Endothelial cell of umbilical vein (primary cell): Measurements from ENCODE around the gene AGFG2. TPM values are rescaled to one million over a fixed set of nuclear protein-coding genes. Genes with fewer than 3 reads are reported as not detected.

Experiments used
- BruUV-seq: library from RNA; stranded (reverse); fragments of 400-500 nt; replicated peaks from 2 replicates; lab custom pipeline; 2021; lab: Mats Ljungman, UMichigan
- CTCF ChIA-PET: fragments of 300-600, 350-600 bp; sonication (Branson Sonifier 250); formaldehyde crosslinking; loops from one replicate; lab custom pipeline; 2021; ENCODE audit warnings: antibody characterized with exemption, inconsistent platforms; lab: Charles Lee
- POLR2A ChIA-PET: fragments of 300-600, 350-600 bp; sonication (Branson Sonifier 250); formaldehyde crosslinking; loops from one replicate; lab custom pipeline; 2021; ENCODE audit warnings: antibody characterized with exemption, inconsistent platforms; lab: Charles Lee
- DNase-seq: peaks from one replicate; pipeline ENCODE4 v3.0.0-alpha.2; 2011; ENCODE audit warnings: low read depth, low spot score
- FAIRE-seq: peaks from 2 replicates; lab custom pipeline; 2011; peaks lifted over from hg19 to GRCh38; lab: Jason Lieb, UNC
- H2AFZ ChIP-seq: 2 replicates; pipeline ENCODE4 v1.6.0; 2012; ENCODE audit warnings: low read depth, low read length, control low read depth, inconsistent platforms
- H3K27ac ChIP-seq: 2 replicates; pipeline ENCODE4 v1.5.1; 2011; ENCODE audit warnings: low read depth, mild to moderate bottlenecking, control low read depth, low read length, moderate library complexity; ENCODE audit not compliant: insufficient read depth
- H3K27me3 ChIP-seq, 2 experiments: 2 replicates each; pipeline versions ENCODE4 v1.6.0 to v1.6.1; 2011; ENCODE audit warnings: low read length in 2 of 2, mixed read lengths in 1 of 2; ENCODE audit not compliant: control insufficient read depth in 2 of 2, insufficient read depth in 2 of 2
- H3K36me3 ChIP-seq, 2 experiments: 2 replicates in 1 of 2; 3 replicates in 1 of 2; pipeline ENCODE4 v1.5.1; 2011; ENCODE audit warnings: low read length in 2 of 2, mild to moderate bottlenecking in 1 of 2, moderate library complexity in 1 of 2; ENCODE audit not compliant: control insufficient read depth in 2 of 2, insufficient read depth in 2 of 2; ENCODE audit errors: extremely low read depth in 1 of 2
- H3K4me1 ChIP-seq: 3 replicates; pipeline ENCODE4 v1.5.1; 2011; ENCODE audit warnings: mild to moderate bottlenecking, low read length; ENCODE audit not compliant: control insufficient read depth, insufficient read depth; ENCODE audit errors: extremely low read depth
- H3K4me2 ChIP-seq: 2 replicates; pipeline ENCODE4 v1.6.1; 2011; ENCODE audit warnings: low read length, control low read depth, mixed read lengths; ENCODE audit not compliant: insufficient read depth
- H3K4me3 ChIP-seq, 3 experiments: fragments of 200-600 bp in 1 of 3; sonication (generic), shearing (Covaris generic) in 1 of 3; replicated peaks in 1 of 3; 2 replicates each; pipeline ENCODE4 v1.5.1; 2011 to 2016; ENCODE audit warnings: control low read depth in 3 of 3, low read length in 3 of 3, mild to moderate bottlenecking in 2 of 3, inconsistent platforms in 1 of 3, low read depth in 1 of 3, moderate library complexity in 1 of 3; ENCODE audit not compliant: insufficient read depth in 1 of 3
- H3K79me2 ChIP-seq: 2 replicates; pipeline ENCODE4 v1.6.0; 2012; ENCODE audit warnings: low read length, inconsistent platforms; ENCODE audit not compliant: control insufficient read depth, insufficient read depth
- H3K9ac ChIP-seq: replicated peaks from 2 replicates; pipeline ENCODE3; 2011; ENCODE audit warnings: low read length, control low read depth; ENCODE audit not compliant: insufficient read depth; ENCODE audit errors: extremely low read depth
- H3K9me1 ChIP-seq: replicated peaks from 3 replicates; pipeline ENCODE4 v1.6.0; 2011; ENCODE audit warnings: mild to moderate bottlenecking, low read length; ENCODE audit not compliant: control insufficient read depth, insufficient read depth; ENCODE audit errors: extremely low read depth
- H3K9me3 ChIP-seq: replicated peaks from 2 replicates; pipeline ENCODE4 v1.5.1; 2012; ENCODE audit warnings: low read length, inconsistent platforms; ENCODE audit not compliant: control insufficient read depth, insufficient read depth
- H4K20me1 ChIP-seq: replicated peaks from 2 replicates; pipeline ENCODE3; 2011; ENCODE audit warnings: mild to moderate bottlenecking, low read length; ENCODE audit not compliant: control insufficient read depth, insufficient read depth; ENCODE audit errors: extremely low read depth
- EZH2 ChIP-seq: IDR thresholded peaks from 2 replicates; pipeline ENCODE4 v1.6.1; 2012; ENCODE audit warnings: borderline replicate concordance, low read depth, mild to moderate bottlenecking, moderate library complexity, low read length, inconsistent platforms; ENCODE audit not compliant: severe bottlenecking
- FOS ChIP-seq: IDR thresholded peaks from 2 replicates; pipeline ENCODE4 v1.6.1; 2011; ENCODE audit warnings: mild to moderate bottlenecking, low read length, moderate library complexity, borderline replicate concordance; ENCODE audit not compliant: insufficient read depth
- GATA2 ChIP-seq: IDR thresholded peaks from 2 replicates; pipeline ENCODE4 v1.7.0; 2011; ENCODE audit warnings: low read depth, mild to moderate bottlenecking, moderate library complexity, mixed read lengths, low read length; ENCODE audit not compliant: insufficient read length, insufficient read depth
- JUN ChIP-seq: IDR thresholded peaks from 2 replicates; pipeline ENCODE4 v1.6.1; 2011; ENCODE audit warnings: borderline replicate concordance, low read depth; ENCODE audit not compliant: insufficient read length, insufficient read depth
- MYC ChIP-seq: IDR thresholded peaks from one replicate; pipeline ENCODE4 v1.6.1; 2011; ENCODE audit warnings: mild to moderate bottlenecking, low read depth, low read length
- POLR2A ChIP-seq: IDR thresholded peaks from 2 replicates; pipeline ENCODE4 v1.6.1; 2012; ENCODE audit warnings: low read depth, mild to moderate bottlenecking, control low read depth, low read length
- POLR2AphosphoS5 ChIP-seq: IDR thresholded peaks from 2 replicates; pipeline ENCODE4 v1.6.1; 2012; ENCODE audit warnings: low read depth, mild to moderate bottlenecking, control low read depth, low read length, moderate library complexity; ENCODE audit not compliant: insufficient read depth
- dilution Hi-C: fragments of 300-500 bp; cut with MboI; formaldehyde crosslinking; loops from one replicate; pipeline ENCODE4 v1.15.0; 2019; ENCODE audit warnings: low sequenced_read_pairs; ENCODE audit not compliant: extremely low pct_ligation_motif_present
- intact Hi-C: fragments of 100-400 bp; cut with micrococcal nuclease; formaldehyde crosslinking; loops from one replicate; pipeline ENCODE4 v1.10.0; 2022
- polyA plus RNA-seq, 4 experiments: library from polyadenylated mRNA; depleted of rRNA in 3 of 4; stranded (reverse) in 3 of 4; unstranded in 1 of 4; fragments of >200 nt; gene quantifications; 2 replicates each; pipeline versions ENCODE4 v1.2.1 to v1.2.3, GENCODE V29; 2011 to 2012; ENCODE audit warnings: missing spikeins in 1 of 4
- total RNA-seq: library from RNA; stranded (reverse); gene quantifications from 2 replicates; pipeline ENCODE4 v1.2.3, GENCODE V29; 2021
- TF ChIP-seq, protein P1 (sequence below): IDR thresholded peaks from 2 replicates; pipeline ENCODE4 v1.6.1; 2011; ENCODE audit not compliant: insufficient read depth, insufficient read length
- TF ChIP-seq, protein P2 (sequence below), 2 donors: IDR thresholded peaks; 1 replicate in 1 of 2; 2 replicates in 1 of 2; pipeline ENCODE4 v1.5.1; 2011; ENCODE audit warnings: low read length in 2 of 2, mild to moderate bottlenecking in 2 of 2, moderate library complexity in 2 of 2, control low read depth in 1 of 2, inconsistent platforms in 1 of 2, low read depth in 1 of 2; ENCODE audit not compliant: insufficient read depth in 1 of 2; ENCODE audit errors: extremely low read depth in 1 of 2

Gene AGFG2
- total and polyA plus RNA-seq, 2 donors (not counting 3 experiments of a cell fraction or from before 2014, with no cell fraction given), result 33.6 to 44.6 TPM

DNA sequence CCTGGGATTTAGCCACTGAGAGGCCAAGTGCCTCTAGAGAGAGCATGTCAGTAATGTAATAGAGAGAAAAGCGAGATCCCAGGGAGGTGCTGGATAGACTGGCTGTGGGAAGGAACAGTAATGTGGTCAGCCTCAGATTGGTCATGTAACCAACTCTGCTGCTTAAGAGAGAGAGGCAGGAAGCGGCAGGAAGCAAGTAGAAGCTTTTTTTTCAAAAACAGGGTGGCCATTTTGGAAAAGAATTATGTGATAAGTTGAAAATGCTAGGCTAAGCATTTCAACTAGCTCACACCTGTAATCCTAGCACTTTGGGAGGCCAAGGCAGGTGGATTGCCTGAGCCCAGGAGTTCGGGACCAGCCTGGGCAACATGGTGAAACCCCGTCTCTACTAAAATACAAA, 59.4 kb downstream of the AGFG2 start:
- FAIRE-seq (no peak), DNase-seq (no peak)
- no peaks in the 10 kb centered on the region for H3K36me3 ChIP-seq
- no peak overlapping the region for H3K9ac ChIP-seq
- intact Hi-C loops, result no loop called here
- TF ChIP-seq POLR2AphosphoS5, result no peak
- TF ChIP-seq FOS, result no peak
- TF ChIP-seq MYC, result no peak
- TF ChIP-seq, protein P1, sequence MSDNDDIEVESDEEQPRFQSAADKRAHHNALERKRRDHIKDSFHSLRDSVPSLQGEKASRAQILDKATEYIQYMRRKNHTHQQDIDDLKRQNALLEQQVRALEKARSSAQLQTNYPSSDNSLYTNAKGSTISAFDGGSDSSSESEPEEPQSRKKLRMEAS, result no peak
- no peak for TF ChIP-seq POLR2A
- no peak for TF ChIP-seq EZH2
- TF ChIP-seq, protein P2, sequence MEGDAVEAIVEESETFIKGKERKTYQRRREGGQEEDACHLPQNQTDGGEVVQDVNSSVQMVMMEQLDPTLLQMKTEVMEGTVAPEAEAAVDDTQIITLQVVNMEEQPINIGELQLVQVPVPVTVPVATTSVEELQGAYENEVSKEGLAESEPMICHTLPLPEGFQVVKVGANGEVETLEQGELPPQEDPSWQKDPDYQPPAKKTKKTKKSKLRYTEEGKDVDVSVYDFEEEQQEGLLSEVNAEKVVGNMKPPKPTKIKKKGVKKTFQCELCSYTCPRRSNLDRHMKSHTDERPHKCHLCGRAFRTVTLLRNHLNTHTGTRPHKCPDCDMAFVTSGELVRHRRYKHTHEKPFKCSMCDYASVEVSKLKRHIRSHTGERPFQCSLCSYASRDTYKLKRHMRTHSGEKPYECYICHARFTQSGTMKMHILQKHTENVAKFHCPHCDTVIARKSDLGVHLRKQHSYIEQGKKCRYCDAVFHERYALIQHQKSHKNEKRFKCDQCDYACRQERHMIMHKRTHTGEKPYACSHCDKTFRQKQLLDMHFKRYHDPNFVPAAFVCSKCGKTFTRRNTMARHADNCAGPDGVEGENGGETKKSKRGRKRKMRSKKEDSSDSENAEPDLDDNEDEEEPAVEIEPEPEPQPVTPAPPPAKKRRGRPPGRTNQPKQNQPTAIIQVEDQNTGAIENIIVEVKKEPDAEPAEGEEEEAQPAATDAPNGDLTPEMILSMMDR (IDR thresholded peaks at IDR 0.05; ENCODE audit: extremely low read depth in 1 of 2, insufficient read depth in 1 of 2, low read depth in 1 of 2, low read length in 2 of 2), result no peak
- no peak for TF ChIP-seq GATA2
- no peak for TF ChIP-seq JUN
- POLR2A ChIA-PET, result interaction anchor here (0.7 kb wide), 1 partner anchor 14 kb away, joined by 3 read pairs; no protein-coding TSS in a partner anchor
- H2AFZ ChIP-seq, result no peak overlapping the region
- H4K20me1 ChIP-seq, result no peaks in the 10 kb centered on the region
- peaks cover 0 to 2% of the 10 kb centered on the region in 2 experiments for H3K27me3 ChIP-seq
- no TSS peak for BruUV-seq
- H3K4me2 ChIP-seq, result no peak overlapping the region
- no peaks in the 10 kb centered on the region for H3K9me3 ChIP-seq
- H3K4me1 ChIP-seq, result no peaks in the 10 kb centered on the region
- no peak overlapping the region for H3K4me3 ChIP-seq
- H3K79me2 ChIP-seq, result no peaks in the 10 kb centered on the region
- CTCF ChIA-PET, result interaction anchor here (0.6 to 1.8 kb wide), 2 partner anchors 9 to 107 kb away, joined by 3 to 8 read pairs; partner anchors contain the start of gene POP7
- H3K27ac ChIP-seq, result no peak overlapping the region
- dilution Hi-C loops, result no loop called here
- H3K9me1 ChIP-seq, result no peaks in the 10 kb centered on the region
